H1 (cell line): ENCODE data around the gene PATJ.

ENCODE experiments used
- ATF2 ChIP-seq: IDR thresholded peaks from 2 replicates; pipeline ENCODE4 v1.6.1; 2012; ENCODE audit warnings: low read length, inconsistent platforms
- EZH2 ChIP-seq: fragments of 200-600 bp; sonication (generic); IDR thresholded peaks from 2 replicates; pipeline ENCODE4 v1.7.1; 2012; ENCODE audit warnings: low read depth, mild to moderate bottlenecking, moderate library complexity, low read length, inconsistent platforms; ENCODE audit not compliant: severe bottlenecking
- JUND ChIP-seq: IDR thresholded peaks from 2 replicates; pipeline ENCODE4 v1.6.1; 2011; ENCODE audit warnings: mild to moderate bottlenecking, improper control_type of control experiment, low read length
- RFX5 ChIP-seq: IDR thresholded peaks from 2 replicates; pipeline ENCODE4 v1.6.1; 2011; ENCODE audit warnings: low read depth, low read length, improper control_type of control experiment, borderline replicate concordance
- SAP30 ChIP-seq: fragments of 300-600 bp; sonication (generic); IDR thresholded peaks from 2 replicates; pipeline ENCODE4 v1.7.1; 2012; ENCODE audit warnings: low read length, moderate library complexity, mild to moderate bottlenecking, inconsistent platforms; ENCODE audit not compliant: insufficient read depth, insufficient replicate concordance
- SIN3A ChIP-seq, 2 experiments: IDR thresholded peaks in 1 of 2; conservative IDR thresholded peaks in 1 of 2; 2 replicates each; pipeline ENCODE4 v1.6.1; 2011 to 2012; ENCODE audit warnings: low read length in 2 of 2, improper control_type of control experiment in 1 of 2, low read depth in 1 of 2, mild to moderate bottlenecking in 1 of 2
- SUZ12 ChIP-seq: fragments of 200-600 bp; sonication (generic); IDR thresholded peaks from 2 replicates; pipeline ENCODE4 v1.6.1; 2012; ENCODE audit warnings: mild to moderate bottlenecking, inconsistent platforms, low read length, moderate library complexity, mixed read lengths
- TCF12 ChIP-seq: IDR thresholded peaks from 2 replicates; pipeline ENCODE4 v1.6.1; 2011; ENCODE audit warnings: low read depth, mild to moderate bottlenecking, low read length
- ZNF274 ChIP-seq: IDR thresholded peaks from 2 replicates; pipeline ENCODE4 v1.7.0; 2012; ENCODE audit warnings: low read length, borderline replicate concordance; ENCODE audit errors: extremely low read depth
- TF ChIP-seq, protein P1 (sequence below), 3 experiments: IDR thresholded peaks; 1 replicate in 2 of 3; 2 replicates in 1 of 3; pipeline versions ENCODE4 v1.5.1 to v1.6.1; 2011; ENCODE audit warnings: low read length in 3 of 3, mild to moderate bottlenecking in 3 of 3, inconsistent platforms in 2 of 3, low read depth in 1 of 3, moderate library complexity in 1 of 3; ENCODE audit not compliant: insufficient read depth in 1 of 3; ENCODE audit errors: control extremely low read depth in 1 of 3

DNA sequence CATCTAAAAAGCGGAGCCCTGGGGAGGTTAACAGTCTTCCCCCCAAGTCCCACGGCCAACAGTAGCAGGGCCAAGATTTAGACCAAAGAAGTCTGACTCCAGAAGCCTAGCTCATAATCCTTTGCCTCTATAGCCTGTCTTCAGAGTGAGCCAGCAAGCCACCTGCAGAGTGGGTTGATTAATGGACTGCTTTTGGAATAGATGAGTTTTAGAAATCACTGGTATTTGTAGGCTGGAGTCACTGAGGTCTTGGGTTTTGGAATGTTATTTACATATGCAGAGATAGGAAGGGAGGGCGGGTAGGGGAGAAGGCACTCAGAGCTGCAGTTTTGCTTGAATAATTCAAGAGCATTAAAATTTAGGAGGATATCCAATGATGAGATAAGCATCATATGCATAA is 361.6 kb downstream of the PATJ start:
- TF ChIP-seq EZH2 (no peak), SIN3A (conservative IDR thresholded peaks at IDR 0.05 in 1 of 2, IDR thresholded peaks at IDR 0.05 in 1 of 2; ENCODE audit: low read depth in 1 of 2, low read length in 2 of 2) (no peak), ATF2 (no peak), JUND (no peak), ZNF274 (no peak), TCF12 (no peak), RFX5 (no peak), SUZ12 (no peak), SAP30 (no peak)
- TF ChIP-seq, protein P1, sequence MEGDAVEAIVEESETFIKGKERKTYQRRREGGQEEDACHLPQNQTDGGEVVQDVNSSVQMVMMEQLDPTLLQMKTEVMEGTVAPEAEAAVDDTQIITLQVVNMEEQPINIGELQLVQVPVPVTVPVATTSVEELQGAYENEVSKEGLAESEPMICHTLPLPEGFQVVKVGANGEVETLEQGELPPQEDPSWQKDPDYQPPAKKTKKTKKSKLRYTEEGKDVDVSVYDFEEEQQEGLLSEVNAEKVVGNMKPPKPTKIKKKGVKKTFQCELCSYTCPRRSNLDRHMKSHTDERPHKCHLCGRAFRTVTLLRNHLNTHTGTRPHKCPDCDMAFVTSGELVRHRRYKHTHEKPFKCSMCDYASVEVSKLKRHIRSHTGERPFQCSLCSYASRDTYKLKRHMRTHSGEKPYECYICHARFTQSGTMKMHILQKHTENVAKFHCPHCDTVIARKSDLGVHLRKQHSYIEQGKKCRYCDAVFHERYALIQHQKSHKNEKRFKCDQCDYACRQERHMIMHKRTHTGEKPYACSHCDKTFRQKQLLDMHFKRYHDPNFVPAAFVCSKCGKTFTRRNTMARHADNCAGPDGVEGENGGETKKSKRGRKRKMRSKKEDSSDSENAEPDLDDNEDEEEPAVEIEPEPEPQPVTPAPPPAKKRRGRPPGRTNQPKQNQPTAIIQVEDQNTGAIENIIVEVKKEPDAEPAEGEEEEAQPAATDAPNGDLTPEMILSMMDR (IDR thresholded peaks at IDR 0.05; ENCODE audit: control extremely low read depth in 1 of 3, insufficient read depth in 1 of 3, low read depth in 1 of 3, low read length in 3 of 3) = no peak
